ENCODE results near the gene HIBADH. TPM values are rescaled to one million over a fixed set of nuclear protein-coding genes. Genes with fewer than 3 reads are reported as not detected.

Gene HIBADH
- total and polyA plus RNA-seq, 2 of the 4 experiments (the other 2 are of a cell fraction) = 36.6 to 52.5 TPM

DNA sequence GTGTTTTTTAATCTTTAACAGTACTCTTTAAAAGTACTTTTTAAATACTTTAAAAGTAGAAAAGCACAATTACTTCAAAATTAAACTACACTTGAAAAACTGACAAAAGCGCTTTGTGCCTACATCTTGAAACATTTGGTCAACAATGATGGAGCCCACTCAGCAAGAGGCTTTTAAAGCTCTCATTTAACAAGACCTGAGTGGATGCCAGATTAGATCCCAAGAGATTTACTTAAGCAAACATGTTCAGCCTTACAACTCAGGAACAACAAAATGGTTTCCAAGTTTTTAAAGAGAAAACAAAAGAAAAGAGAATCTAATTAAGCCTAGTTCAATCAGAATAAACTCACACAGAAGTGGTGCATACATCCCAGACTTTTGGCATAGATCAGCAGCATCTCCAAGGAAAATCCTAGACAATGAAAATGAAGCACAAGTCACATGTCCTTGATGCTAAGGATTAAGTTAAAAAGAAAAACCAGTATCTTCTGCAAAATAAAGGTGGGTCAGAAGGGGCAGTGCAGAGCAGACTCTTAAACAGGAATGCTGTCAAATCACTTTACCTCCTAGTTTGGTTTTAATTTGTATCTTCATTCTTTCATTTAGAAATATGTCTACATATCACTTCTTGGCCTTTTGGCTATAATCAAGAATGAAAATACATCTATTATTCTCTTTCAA is 26.2 kb downstream of the HIBADH start:
- no peaks in the 10 kb centered on the region; the same call in 1 of the 2 replicates for H3K4me1 ChIP-seq (ENCODE audit: control insufficient read depth, insufficient read depth, low read length)
- H3K14ac ChIP-seq (replicated peaks; ENCODE audit: low read depth, low read length) = no peak overlapping the region
- no peak overlapping the region for H3K18ac ChIP-seq (ENCODE audit: low read depth, low read length)
- no peaks in the 10 kb centered on the region; the same call in 1 of the 2 replicates for H3K9me1 ChIP-seq (ENCODE audit: insufficient read depth, low read length)
- no peak overlapping the region for H2AK9ac ChIP-seq (replicated peaks; ENCODE audit: low read depth, low read length, poor library complexity)
- no peaks in the 10 kb centered on the region for H3K27me3 ChIP-seq (ENCODE audit: control insufficient read depth, insufficient read depth, low read length)
- H2BK120ac ChIP-seq (ENCODE audit: low read depth, low read length) = no peak overlapping the region
- CTCF ChIA-PET = interaction anchor here (0.6 kb wide), 1 partner anchor 89 kb away, joined by 3 read pairs; no protein-coding TSS in a partner anchor
- H4K91ac ChIP-seq (ENCODE audit: insufficient read depth, low read depth, low read length) = no peak overlapping the region
- TF ChIP-seq NFE2L2 (IDR thresholded peaks at IDR 0.05; ENCODE audit: low read depth, low read length) = no peak
- no peak for TF ChIP-seq CEBPB (IDR thresholded peaks at IDR 0.05; ENCODE audit: low read depth, low read length)
- TF ChIP-seq, protein P1, sequence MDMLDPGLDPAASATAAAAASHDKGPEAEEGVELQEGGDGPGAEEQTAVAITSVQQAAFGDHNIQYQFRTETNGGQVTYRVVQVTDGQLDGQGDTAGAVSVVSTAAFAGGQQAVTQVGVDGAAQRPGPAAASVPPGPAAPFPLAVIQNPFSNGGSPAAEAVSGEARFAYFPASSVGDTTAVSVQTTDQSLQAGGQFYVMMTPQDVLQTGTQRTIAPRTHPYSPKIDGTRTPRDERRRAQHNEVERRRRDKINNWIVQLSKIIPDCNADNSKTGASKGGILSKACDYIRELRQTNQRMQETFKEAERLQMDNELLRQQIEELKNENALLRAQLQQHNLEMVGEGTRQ (IDR thresholded peaks at IDR 0.05; ENCODE audit: low read depth, low read length) = no peak
- H2AK5ac ChIP-seq (ENCODE audit: low read depth, low read length) = no peak overlapping the region
- H3K4ac ChIP-seq (ENCODE audit: low read depth, low read length) = no peak overlapping the region
- H3K4me3 ChIP-seq (ENCODE audit: insufficient read depth, low read depth, low read length) = no peak overlapping the region
- no peak overlapping the region for H3K27ac ChIP-seq (ENCODE audit: insufficient read depth, low read length)
- no peak overlapping the region for H2BK5ac ChIP-seq (ENCODE audit: low read depth, low read length, poor library complexity, severe bottlenecking)
- in situ Hi-C loops (cut with MboI; ENCODE audit: low sequenced_read_pairs) (no loop called here), dilution Hi-C loops (cut with HindIII; ENCODE audit: low sequenced_read_pairs, unreplicated experiment) (no loop called here), intact Hi-C loops (cut with micrococcal nuclease) (no loop called here)
- no peak overlapping the region for H3K56ac ChIP-seq (ENCODE audit: extremely low read depth, insufficient read depth, low read length)
- no peak for ATAC-seq (ENCODE audit: low read depth)
- no peak for DNase-seq
- H2BK20ac ChIP-seq (ENCODE audit: low read depth, low read length) = no peak overlapping the region
- peaks cover 13 to 17% of the 10 kb centered on the region in 2 experiments; a peak in 2 of 4 replicates for H3K79me1 ChIP-seq (ENCODE audit: low read depth in 1 of 2, low read length in 2 of 2)
- no peak overlapping the region for H3K9ac ChIP-seq (ENCODE audit: low read depth, low read length)
- no peaks in the 10 kb centered on the region for H3K36me3 ChIP-seq (ENCODE audit: control insufficient read depth, insufficient read depth, low read length)
- no CpG with 5 or more reads among the region's 1 CpG for WGBS, 2 experiments (ENCODE audit: extremely low coverage in 2 of 2, insufficient read length in 1 of 2)
- no peak overlapping the region for H4K5ac ChIP-seq (ENCODE audit: low read depth, low read length)
- H3K4me2 ChIP-seq (ENCODE audit: low read depth, low read length) = no peak overlapping the region
- no peaks in the 10 kb centered on the region for H4K20me1 ChIP-seq (ENCODE audit: insufficient read depth, low read length)
- no peak overlapping the region for H2BK15ac ChIP-seq (ENCODE audit: low read depth, low read length)
- H4K8ac ChIP-seq (ENCODE audit: low read depth in 2 of 2, low read length in 2 of 2) = no peak overlapping the region
- H3K23ac ChIP-seq (ENCODE audit: low read depth, low read length) = no peak overlapping the region
- H2AFZ ChIP-seq (replicated peaks; ENCODE audit: low read length, poor library complexity) = no peak overlapping the region
- no peaks in the 10 kb centered on the region for H3K9me3 ChIP-seq (ENCODE audit: control insufficient read depth, insufficient read depth, low read length)
- POLR2A ChIA-PET (ENCODE audit: unreplicated experiment) = no interaction called here
- BruUV-seq (replicated peaks) = no TSS peak

Data from IMR-90 (cell line).